Loucy (cell line): ENCODE results near the gene IFITM5.

Experiments used
- H2AFZ ChIP-seq: fragments of 200-600 bp; sonication (generic); 2 replicates; pipeline ENCODE4 v1.6.0; 2016; ENCODE audit warnings: antibody characterized with exemption, mild to moderate bottlenecking, low read length, moderate library complexity
- H3F3A ChIP-seq: fragments of 200-600 bp; 2 replicates; pipeline ENCODE4 v1.6.0; 2016; ENCODE audit warnings: antibody characterized with exemption, low read depth, mild to moderate bottlenecking
- H3K27me3 ChIP-seq: fragments of 200-600 bp; sonication (generic); 2 replicates; pipeline ENCODE4 v1.6.1; 2014; ENCODE audit warnings: low read length, mild to moderate bottlenecking; ENCODE audit not compliant: insufficient read depth, poor library complexity, severe bottlenecking
- H3K36me3 ChIP-seq: fragments of 200-600 bp; sonication (generic); 2 replicates; pipeline ENCODE4 v1.6.1; 2016; ENCODE audit warnings: low read length; ENCODE audit not compliant: insufficient read depth
- H3K4me1 ChIP-seq: fragments of 200-600 bp; sonication (generic); 2 replicates; pipeline ENCODE4 v1.5.1; 2014; ENCODE audit warnings: low read length, mild to moderate bottlenecking; ENCODE audit not compliant: insufficient read depth, poor library complexity, severe bottlenecking
- H3K4me2 ChIP-seq: fragments of 200-600 bp; sonication (generic); 2 replicates; pipeline ENCODE4 v1.6.0; 2014; ENCODE audit warnings: antibody characterized with exemption, low read length, low read depth, mild to moderate bottlenecking; ENCODE audit not compliant: poor library complexity, severe bottlenecking
- H3K4me3 ChIP-seq: fragments of 200-600 bp; sonication (generic); 2 replicates; pipeline ENCODE4 v1.5.1; 2014; ENCODE audit warnings: low read length, mild to moderate bottlenecking, mixed read lengths; ENCODE audit not compliant: poor library complexity, severe bottlenecking
- H3K79me2 ChIP-seq: fragments of 200-600 bp; sonication (generic); 2 replicates; pipeline ENCODE4 v1.6.1; 2014; ENCODE audit warnings: low read length; ENCODE audit not compliant: insufficient read depth
- H3K9ac ChIP-seq: fragments of 200-600 bp; sonication (generic); 2 replicates; pipeline ENCODE4 v1.6.0; 2014; ENCODE audit warnings: mild to moderate bottlenecking, low read depth, low read length, moderate library complexity; ENCODE audit not compliant: poor library complexity, severe bottlenecking
- H3K9me2 ChIP-seq: fragments of 200-600 bp; sonication (generic); replicated peaks from 2 replicates; pipeline ENCODE4 v1.6.1; 2016; ENCODE audit warnings: low read depth, low read length, mixed read lengths
- H3K9me3 ChIP-seq: fragments of 200-600 bp; sonication (generic); 2 replicates; pipeline ENCODE4 v1.6.1; 2014; ENCODE audit warnings: mild to moderate bottlenecking, antibody characterized with exemption, low read length, low read depth; ENCODE audit not compliant: insufficient read depth
- H4K20me1 ChIP-seq: fragments of 200-600 bp; sonication (generic); 2 replicates; pipeline ENCODE4 v1.6.0; 2014; ENCODE audit warnings: antibody characterized with exemption, low read length, mild to moderate bottlenecking; ENCODE audit not compliant: insufficient read depth, poor library complexity, severe bottlenecking
- EZH2phosphoT487 ChIP-seq: fragments of 200-600 bp; IDR thresholded peaks from 2 replicates; pipeline ENCODE4 v1.6.1; 2018; ENCODE audit warnings: antibody characterized with exemption, mild to moderate bottlenecking, moderate library complexity, borderline replicate concordance
- TF ChIP-seq, protein P1 (sequence below): fragments of 200-600 bp; sonication (generic); conservative IDR thresholded peaks from 2 replicates; pipeline ENCODE4 v1.5.1; 2014; ENCODE audit warnings: mild to moderate bottlenecking, antibody characterized with exemption, low read length

The IFITM5 gene

DNA sequence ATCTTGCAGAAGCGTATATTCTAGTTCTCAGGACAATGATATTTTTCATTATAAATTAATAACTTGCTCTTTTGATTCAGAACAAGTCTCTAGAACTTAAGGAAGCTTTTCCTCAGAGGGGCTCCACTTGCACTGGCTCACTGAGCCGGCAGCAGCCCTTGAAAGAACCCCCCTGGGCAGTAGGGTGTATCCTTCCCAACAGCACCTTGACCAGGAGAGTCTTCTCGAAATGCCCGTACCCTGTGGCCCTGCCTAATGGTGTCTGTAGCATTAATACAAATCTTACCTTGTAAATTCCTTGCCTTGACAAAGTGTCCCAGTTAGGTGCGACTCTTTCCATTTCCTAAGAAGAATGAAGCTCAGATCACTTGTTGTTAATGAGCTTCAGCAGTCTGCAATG lies 49.1 kb downstream of the IFITM5 start:
- H3K79me2 ChIP-seq: no peaks in the 10 kb centered on the region
- TF ChIP-seq EZH2phosphoT487: no peak
- TF ChIP-seq, protein P1, sequence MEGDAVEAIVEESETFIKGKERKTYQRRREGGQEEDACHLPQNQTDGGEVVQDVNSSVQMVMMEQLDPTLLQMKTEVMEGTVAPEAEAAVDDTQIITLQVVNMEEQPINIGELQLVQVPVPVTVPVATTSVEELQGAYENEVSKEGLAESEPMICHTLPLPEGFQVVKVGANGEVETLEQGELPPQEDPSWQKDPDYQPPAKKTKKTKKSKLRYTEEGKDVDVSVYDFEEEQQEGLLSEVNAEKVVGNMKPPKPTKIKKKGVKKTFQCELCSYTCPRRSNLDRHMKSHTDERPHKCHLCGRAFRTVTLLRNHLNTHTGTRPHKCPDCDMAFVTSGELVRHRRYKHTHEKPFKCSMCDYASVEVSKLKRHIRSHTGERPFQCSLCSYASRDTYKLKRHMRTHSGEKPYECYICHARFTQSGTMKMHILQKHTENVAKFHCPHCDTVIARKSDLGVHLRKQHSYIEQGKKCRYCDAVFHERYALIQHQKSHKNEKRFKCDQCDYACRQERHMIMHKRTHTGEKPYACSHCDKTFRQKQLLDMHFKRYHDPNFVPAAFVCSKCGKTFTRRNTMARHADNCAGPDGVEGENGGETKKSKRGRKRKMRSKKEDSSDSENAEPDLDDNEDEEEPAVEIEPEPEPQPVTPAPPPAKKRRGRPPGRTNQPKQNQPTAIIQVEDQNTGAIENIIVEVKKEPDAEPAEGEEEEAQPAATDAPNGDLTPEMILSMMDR: no peak
- H3K27me3 ChIP-seq: no peaks in the 10 kb centered on the region
- no peaks in the 10 kb centered on the region for H4K20me1 ChIP-seq
- H3K4me2 ChIP-seq: no peak overlapping the region
- H3K9ac ChIP-seq: no peak overlapping the region
- H3K36me3 ChIP-seq: peaks cover 62% of the 10 kb centered on the region; the same call in 1 of the 2 replicates
- H3K4me1 ChIP-seq: peaks cover 3% of the 10 kb centered on the region
- no peak overlapping the region for H2AFZ ChIP-seq
- H3K9me2 ChIP-seq: no peaks in the 10 kb centered on the region
- H3F3A ChIP-seq: no peaks in the 10 kb centered on the region
- H3K4me3 ChIP-seq: no peak overlapping the region
- H3K9me3 ChIP-seq: no peaks in the 10 kb centered on the region

DNA sequence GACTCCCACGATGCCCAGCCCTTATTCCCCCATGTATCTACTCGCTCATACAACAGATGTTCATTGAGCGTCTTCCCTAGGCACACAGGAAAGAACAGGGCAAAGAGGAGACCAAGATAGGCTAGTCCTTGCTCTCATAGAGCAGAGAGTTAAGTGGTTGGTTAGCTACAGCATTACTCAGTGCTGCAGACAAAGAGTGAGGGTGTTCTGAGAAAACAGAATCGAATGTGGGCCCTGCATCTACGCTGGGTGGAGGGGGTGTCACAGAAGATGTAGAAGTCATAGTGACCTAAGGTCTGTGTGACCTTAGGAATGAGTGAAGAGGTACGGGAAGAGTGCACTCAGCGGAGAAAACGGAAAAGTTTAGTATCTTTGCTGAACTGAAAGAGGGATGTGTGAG lies 50.3 kb downstream of the IFITM5 start:
- no peak overlapping the region for H3K4me3 ChIP-seq
- no peak overlapping the region for H2AFZ ChIP-seq
- H3K4me1 ChIP-seq: peaks cover 3% of the 10 kb centered on the region
- no peaks in the 10 kb centered on the region for H3K9me3 ChIP-seq
- H3K27me3 ChIP-seq: no peaks in the 10 kb centered on the region
- H3K9ac ChIP-seq: no peak overlapping the region
- H3K79me2 ChIP-seq: no peaks in the 10 kb centered on the region
- no peak for TF ChIP-seq EZH2phosphoT487
- TF ChIP-seq, protein P1: no peak
- peaks cover 70% of the 10 kb centered on the region; the same call in 1 of the 2 replicates for H3K36me3 ChIP-seq
- no peak overlapping the region for H3K4me2 ChIP-seq
- no peaks in the 10 kb centered on the region for H3K9me2 ChIP-seq
- no peaks in the 10 kb centered on the region for H3F3A ChIP-seq
- no peaks in the 10 kb centered on the region for H4K20me1 ChIP-seq
